BE2C (cell line): ENCODE results near the gene PLS3.

Experiments
- DNase-seq: peaks from one replicate; pipeline ENCODE4 v3.0.0-alpha.2; 2020
- H3K27me3 ChIP-seq: fragments of 250-450 bp; sonication (Bioruptor Pico); 2 replicates; pipeline ENCODE4 v1.5.1; 2020; ENCODE audit warnings: mild to moderate bottlenecking
- H3K36me3 ChIP-seq: fragments of 250-450 bp; sonication (Bioruptor Pico); 2 replicates; pipeline ENCODE4 v1.5.1; 2020; ENCODE audit warnings: mild to moderate bottlenecking
- H3K4me1 ChIP-seq: fragments of 250-450 bp; sonication (Bioruptor Pico); 2 replicates; pipeline ENCODE4 v1.5.1; 2020
- H3K4me3 ChIP-seq: 2 replicates; pipeline ENCODE4 v1.5.1; 2011; ENCODE audit warnings: low read depth, low read length
- H3K9me3 ChIP-seq: fragments of 250-450 bp; sonication (Bioruptor Pico); 2 replicates; pipeline ENCODE4 v1.5.1; 2020
- TF ChIP-seq, protein P1 (sequence below): IDR thresholded peaks from 2 replicates; pipeline ENCODE4 v1.5.1; 2012; ENCODE audit warnings: mild to moderate bottlenecking, low read depth, low read length

PLS3 gene

DNA sequence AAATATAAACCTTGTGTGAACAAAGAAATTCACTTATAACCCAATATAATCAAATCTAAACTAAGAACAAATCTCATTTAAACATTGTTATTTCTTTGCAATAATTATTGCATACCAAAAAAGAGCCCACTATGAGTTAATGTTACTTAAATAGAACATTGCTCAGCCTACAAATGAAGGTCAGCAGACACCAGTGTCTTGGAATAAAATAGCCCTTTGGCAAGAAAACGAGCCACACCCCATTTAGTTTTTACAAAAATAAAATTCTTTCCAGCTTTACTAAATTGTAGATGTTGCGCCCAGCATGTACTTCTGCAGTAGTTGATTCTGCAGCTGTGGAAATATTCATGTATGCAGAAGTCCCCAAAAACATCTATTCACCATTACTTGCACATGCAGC is 12.2 kb downstream of the PLS3 start:
- Histone ChIP-seq H3K4me3 (no peak overlapping the region), H3K36me3 (no peaks in the 10 kb centered on the region)
- TF ChIP-seq, protein P1, sequence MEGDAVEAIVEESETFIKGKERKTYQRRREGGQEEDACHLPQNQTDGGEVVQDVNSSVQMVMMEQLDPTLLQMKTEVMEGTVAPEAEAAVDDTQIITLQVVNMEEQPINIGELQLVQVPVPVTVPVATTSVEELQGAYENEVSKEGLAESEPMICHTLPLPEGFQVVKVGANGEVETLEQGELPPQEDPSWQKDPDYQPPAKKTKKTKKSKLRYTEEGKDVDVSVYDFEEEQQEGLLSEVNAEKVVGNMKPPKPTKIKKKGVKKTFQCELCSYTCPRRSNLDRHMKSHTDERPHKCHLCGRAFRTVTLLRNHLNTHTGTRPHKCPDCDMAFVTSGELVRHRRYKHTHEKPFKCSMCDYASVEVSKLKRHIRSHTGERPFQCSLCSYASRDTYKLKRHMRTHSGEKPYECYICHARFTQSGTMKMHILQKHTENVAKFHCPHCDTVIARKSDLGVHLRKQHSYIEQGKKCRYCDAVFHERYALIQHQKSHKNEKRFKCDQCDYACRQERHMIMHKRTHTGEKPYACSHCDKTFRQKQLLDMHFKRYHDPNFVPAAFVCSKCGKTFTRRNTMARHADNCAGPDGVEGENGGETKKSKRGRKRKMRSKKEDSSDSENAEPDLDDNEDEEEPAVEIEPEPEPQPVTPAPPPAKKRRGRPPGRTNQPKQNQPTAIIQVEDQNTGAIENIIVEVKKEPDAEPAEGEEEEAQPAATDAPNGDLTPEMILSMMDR, result no peak

DNA sequence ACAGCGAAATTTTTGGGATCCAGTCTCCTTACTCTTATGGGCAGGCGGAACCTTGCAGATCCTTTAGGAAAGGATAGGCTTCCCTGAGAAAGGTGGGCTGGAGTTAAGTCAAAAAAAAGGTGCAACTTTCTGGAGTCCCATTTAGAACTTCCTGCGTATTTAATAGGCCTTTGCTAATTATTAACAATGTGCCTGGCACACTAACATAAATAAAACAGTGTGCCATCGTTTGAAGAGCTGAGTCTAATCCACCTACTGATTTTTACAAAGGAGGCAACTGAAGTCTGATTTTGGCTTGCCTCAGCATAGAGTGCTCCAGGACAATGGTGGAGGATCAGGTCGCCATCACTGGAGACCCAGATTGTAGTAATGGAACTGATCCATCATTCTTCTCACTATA is 15.7 kb downstream of the PLS3 start:
- Histone ChIP-seq H3K9me3 (no peaks in the 10 kb centered on the region), H3K27me3 (no peaks in the 10 kb centered on the region), H3K4me3 (no peak overlapping the region), H3K4me1 (no peaks in the 10 kb centered on the region), H3K36me3 (no peaks in the 10 kb centered on the region)
- TF ChIP-seq, protein P1, result no peak
- no peak for DNase-seq

More for the DNA sequence above, 12.2 kb downstream of the PLS3 start:
- H3K9me3 ChIP-seq, result no peaks in the 10 kb centered on the region
- H3K4me1 ChIP-seq, result no peaks in the 10 kb centered on the region
- DNase-seq, result no peak
- no peaks in the 10 kb centered on the region for H3K27me3 ChIP-seq

DNA sequence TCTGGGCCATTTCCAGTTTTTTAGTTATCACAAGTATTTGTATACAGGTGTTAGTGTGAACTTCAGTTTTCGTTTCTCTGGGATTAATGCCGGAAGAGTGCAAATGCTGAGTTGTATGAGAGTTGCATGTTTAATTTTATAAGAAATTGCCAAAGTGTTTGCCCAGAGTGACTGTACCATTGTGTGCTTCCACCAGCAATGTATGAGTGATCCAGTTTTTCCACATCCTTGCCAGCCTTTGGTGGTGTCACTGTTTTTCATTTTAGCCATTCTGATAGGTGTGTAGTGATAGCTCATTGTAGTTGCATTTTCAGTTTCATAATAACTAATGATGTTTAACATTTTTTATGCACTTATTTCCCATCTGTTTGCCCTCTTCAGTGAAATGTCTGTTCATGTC is 18.4 kb downstream of the PLS3 start:
- Histone ChIP-seq H3K27me3 (no peaks in the 10 kb centered on the region), H3K36me3 (no peaks in the 10 kb centered on the region), H3K4me1 (no peaks in the 10 kb centered on the region), H3K4me3 (no peak overlapping the region), H3K9me3 (no peaks in the 10 kb centered on the region)
- no peak for DNase-seq
- TF ChIP-seq, protein P1, result no peak

DNA sequence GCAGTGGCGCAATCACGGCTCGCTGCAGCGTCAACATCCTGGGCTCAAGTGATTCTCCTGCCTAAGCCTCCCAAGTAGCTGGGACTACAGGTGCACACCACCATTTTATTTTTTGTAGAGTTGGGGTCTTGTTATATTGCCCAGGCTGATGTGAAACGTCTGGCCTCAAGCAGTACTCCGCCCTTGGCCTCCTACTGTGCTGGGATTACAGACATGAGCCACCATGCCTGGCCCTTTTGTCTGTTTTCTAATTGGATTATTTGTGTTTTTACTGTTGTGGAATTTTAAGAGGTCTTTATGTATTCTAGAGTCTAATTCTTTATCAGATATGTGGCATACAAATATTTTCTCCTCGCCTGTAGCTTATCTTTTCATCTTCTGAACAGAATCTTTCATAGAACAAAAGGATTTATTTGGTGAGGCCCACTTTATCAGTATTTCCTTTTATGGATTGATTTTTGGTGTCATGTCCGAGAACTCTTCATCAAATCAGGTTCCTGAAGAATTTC is 18.9 kb downstream of the PLS3 start:
- Histone ChIP-seq H3K4me1 (no peaks in the 10 kb centered on the region), H3K4me3 (no peak overlapping the region), H3K36me3 (no peaks in the 10 kb centered on the region), H3K27me3 (no peaks in the 10 kb centered on the region), H3K9me3 (no peaks in the 10 kb centered on the region)
- no peak for DNase-seq
- TF ChIP-seq, protein P1, result no peak

DNA sequence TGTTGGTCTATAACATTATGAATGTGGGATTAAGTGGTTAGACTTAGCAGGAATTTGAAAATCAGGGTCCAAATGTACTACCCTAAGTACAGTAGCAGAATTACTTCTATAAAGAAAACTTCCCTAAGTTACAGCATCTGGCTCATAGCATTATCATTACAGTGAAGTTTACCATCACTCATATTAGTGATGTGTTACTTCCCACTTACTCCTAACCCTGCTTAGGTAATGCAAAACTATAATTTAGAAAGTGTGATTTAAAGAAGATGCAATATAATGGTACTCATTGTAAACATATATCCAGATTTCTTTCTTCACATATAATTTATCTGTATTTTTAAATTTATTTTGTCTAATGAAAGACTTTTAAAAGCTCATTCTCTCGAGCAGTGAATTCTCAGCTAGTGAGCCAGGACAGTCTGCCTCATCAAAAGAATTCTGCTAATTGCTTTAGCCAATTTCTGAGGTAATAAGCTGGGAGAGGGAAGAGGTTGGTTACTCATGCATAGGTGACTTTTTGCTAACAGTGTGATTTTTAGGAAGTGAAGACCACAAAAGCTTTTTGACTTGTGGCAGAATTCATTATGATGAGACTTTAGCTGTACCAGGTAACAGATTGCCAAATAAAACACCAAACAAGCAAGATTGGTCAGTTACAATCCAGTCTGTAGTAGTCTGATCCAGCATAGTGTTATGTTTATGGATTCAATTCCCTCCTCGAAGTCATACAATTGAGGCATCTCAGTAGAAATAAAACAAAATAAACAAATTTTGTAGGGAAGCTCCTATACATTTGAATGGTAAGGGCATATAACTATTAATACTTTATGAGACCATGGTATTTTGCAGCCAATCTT is 21.0 kb downstream of the PLS3 start:
- DNase-seq, result no peak
- Histone ChIP-seq H3K27me3 (no peaks in the 10 kb centered on the region), H3K4me3 (no peak overlapping the region), H3K9me3 (no peaks in the 10 kb centered on the region), H3K4me1 (no peaks in the 10 kb centered on the region), H3K36me3 (no peaks in the 10 kb centered on the region)
- TF ChIP-seq, protein P1, result no peak
